HCT116 (cell line): ENCODE data around the gene ADAM23. TPM values are rescaled to one million over a fixed set of nuclear protein-coding genes. Genes with fewer than 3 reads are reported as not detected.

Source experiments
- ATAC-seq: fragments of 200-7000 bp; cut with Tn5 transposase; 2 replicates; pipeline ENCODE4 v1.9.1; 2020; ENCODE audit warnings: mild to moderate bottlenecking, moderate library complexity
- BruUV-seq: library from RNA; stranded (reverse); fragments of 400-500 nt; replicated peaks from 2 replicates; lab custom pipeline; 2021; lab: Mats Ljungman, UMichigan
- CTCF ChIA-PET: fragments of 300-600 bp; sonication (Branson Sonifier 250); formaldehyde crosslinking; loops from one replicate; lab custom pipeline; 2021; ENCODE audit warnings: antibody characterized with exemption; lab: Charles Lee
- POLR2A ChIA-PET: fragments of 300-600, 350-600 bp; sonication (Branson Sonifier 250); formaldehyde crosslinking; loops from one replicate; lab custom pipeline; 2021; ENCODE audit warnings: antibody characterized with exemption; lab: Charles Lee
- RAD21 ChIA-PET, 2 experiments: fragments of 300-600 bp; sonication (Branson Sonifier 250); formaldehyde crosslinking; loops; one replicate each; lab custom pipeline; 2023; ENCODE audit warnings: low total read pairs in 2 of 2; ENCODE audit not compliant: uncharacterized antibody in 2 of 2, unreplicated experiment in 2 of 2, low non-redundant PET in 1 of 2; lab: Charles Lee
- DNase-seq: peaks from one replicate; pipeline ENCODE4 v3.0.0-alpha.2; 2010; ENCODE audit warnings: low read depth, low spot score
- H2AFZ ChIP-seq: fragments of 200-600 bp; shearing (Covaris generic), sonication (generic); 2 replicates; pipeline ENCODE4 v1.6.1; 2017; ENCODE audit warnings: low read depth, mixed run types, mixed read lengths, antibody characterized with exemption, low read length; ENCODE audit not compliant: poor library complexity, severe bottlenecking
- H3K27ac ChIP-seq: 2 replicates; pipeline ENCODE4 v1.5.1; 2012; ENCODE audit warnings: low read depth, low read length
- H3K27me3 ChIP-seq: fragments of 200-600 bp; sonication (generic); 2 replicates; pipeline ENCODE4 v1.6.1; 2016; ENCODE audit warnings: mixed run types, low read length, mixed read lengths; ENCODE audit not compliant: insufficient read depth
- H3K36me3 ChIP-seq, 2 experiments: fragments of 200-500 bp in 1 of 2; fragments of 200-600 bp in 1 of 2; sonication (Bioruptor generic) in 1 of 2; sonication (generic) in 1 of 2; 2 replicates each; pipeline versions ENCODE4 v1.5.1 to v1.6.1; 2014 to 2016; ENCODE audit warnings: low read length in 2 of 2, inconsistent platforms in 1 of 2, mixed read lengths in 1 of 2, mixed run types in 1 of 2; ENCODE audit not compliant: insufficient read depth in 2 of 2, control insufficient read depth in 1 of 2
- H3K4me1 ChIP-seq, 2 experiments: fragments of 200-600 bp in 1 of 2; sonication (generic) in 1 of 2; 2 replicates each; pipeline versions ENCODE4 v1.5.1 to v1.6.1; 2012 to 2017; ENCODE audit warnings: low read length in 2 of 2, inconsistent platforms in 1 of 2, mild to moderate bottlenecking in 1 of 2, mixed read lengths in 1 of 2, mixed run types in 1 of 2, moderate library complexity in 1 of 2; ENCODE audit not compliant: insufficient read depth in 2 of 2, control insufficient read depth in 1 of 2
- H3K4me2 ChIP-seq: fragments of 200-600 bp; sonication (generic); 2 replicates; pipeline ENCODE4 v1.6.1; 2017; ENCODE audit warnings: mixed run types, low read length, mixed read lengths
- H3K4me3 ChIP-seq, 2 experiments: fragments of 200-600 bp in 1 of 2; sonication (generic) in 1 of 2; replicated peaks in 1 of 2; 2 replicates each; pipeline ENCODE4 v1.5.1; 2011 to 2016; ENCODE audit warnings: low read length in 2 of 2, control low read depth in 1 of 2, low read depth in 1 of 2, mild to moderate bottlenecking in 1 of 2, mixed read lengths in 1 of 2, mixed run types in 1 of 2
- H3K79me2 ChIP-seq: fragments of 200-600 bp; sonication (generic); 2 replicates; pipeline ENCODE4 v1.6.1; 2017; ENCODE audit warnings: mild to moderate bottlenecking, mixed run types, low read length, moderate library complexity, mixed read lengths; ENCODE audit not compliant: insufficient read depth
- H3K9ac ChIP-seq: fragments of 200-600 bp; sonication (generic); 2 replicates; pipeline ENCODE4 v1.6.1; 2016; ENCODE audit warnings: low read length, mixed read lengths
- H3K9me2 ChIP-seq: fragments of 200-600 bp; sonication (generic), shearing (Covaris generic); 2 replicates; pipeline ENCODE4 v1.6.1; 2017; ENCODE audit warnings: mixed run types, mild to moderate bottlenecking, moderate library complexity; ENCODE audit not compliant: insufficient read depth
- H3K9me3 ChIP-seq, 2 experiments: fragments of 200-500 bp in 1 of 2; fragments of 200-600 bp in 1 of 2; sonication (Bioruptor generic) in 1 of 2; sonication (generic) in 1 of 2; 2 replicates each; pipeline ENCODE4 v1.6.1; 2014 to 2017; ENCODE audit warnings: low read length in 2 of 2, mixed read lengths in 2 of 2, inconsistent platforms in 1 of 2, low read depth in 1 of 2, mild to moderate bottlenecking in 1 of 2, mixed run types in 1 of 2, moderate library complexity in 1 of 2; ENCODE audit not compliant: control insufficient read depth in 1 of 2, insufficient read depth in 1 of 2
- H4K20me1 ChIP-seq: fragments of 200-600 bp; sonication (generic), shearing (Covaris generic); 2 replicates; pipeline ENCODE4 v1.6.1; 2017; ENCODE audit warnings: mixed run types, mild to moderate bottlenecking, moderate library complexity; ENCODE audit not compliant: insufficient read depth
- CBX3 ChIP-seq: IDR thresholded peaks from 2 replicates; pipeline ENCODE4 v1.6.1; 2012; ENCODE audit warnings: low read depth
- EGR1 ChIP-seq: IDR thresholded peaks from 2 replicates; pipeline ENCODE4 v1.6.1; 2012; ENCODE audit warnings: low read depth
- EZH2phosphoT487 ChIP-seq: fragments of 200-600 bp; IDR thresholded peaks from 2 replicates; pipeline ENCODE4 v1.6.1; 2018; ENCODE audit warnings: antibody characterized with exemption, borderline replicate concordance
- POLR2A ChIP-seq: IDR thresholded peaks from 2 replicates; pipeline ENCODE4 v1.7.0; 2011; ENCODE audit warnings: borderline replicate concordance; ENCODE audit not compliant: insufficient read depth, insufficient read length; ENCODE audit errors: extremely low read depth
- POLR2AphosphoS5 ChIP-seq: IDR thresholded peaks from 2 replicates; pipeline ENCODE4 v1.6.1; 2011; ENCODE audit warnings: mild to moderate bottlenecking, low read depth, low read length, moderate library complexity
- RAD21 ChIP-seq: IDR thresholded peaks from 2 replicates; pipeline ENCODE4 v1.6.1; 2012; ENCODE audit warnings: low read depth, mild to moderate bottlenecking
- SIN3A ChIP-seq: IDR thresholded peaks from 2 replicates; pipeline ENCODE4 v1.6.1; 2012; ENCODE audit warnings: low read depth
- SP1 ChIP-seq: IDR thresholded peaks from 2 replicates; pipeline ENCODE4 v1.6.1; 2012; ENCODE audit warnings: low read depth
- SRF ChIP-seq: IDR thresholded peaks from 2 replicates; pipeline ENCODE4 v1.6.1; 2012; ENCODE audit warnings: low read depth
- TCF7L2 ChIP-seq: IDR thresholded peaks from 2 replicates; pipeline ENCODE4 v1.7.0; 2011; ENCODE audit warnings: borderline replicate concordance, inconsistent platforms; ENCODE audit not compliant: insufficient read depth, insufficient read length; ENCODE audit errors: extremely low read depth
- YY1 ChIP-seq: IDR thresholded peaks from 2 replicates; pipeline ENCODE4 v1.6.1; 2011; ENCODE audit warnings: low read length, low read depth, moderate library complexity, mild to moderate bottlenecking; ENCODE audit not compliant: insufficient replicate concordance; ENCODE audit errors: extremely low read depth
- ZNF274 ChIP-seq: fragments of 200-500 bp; sonication (Bioruptor generic); IDR thresholded peaks from 2 replicates; pipeline ENCODE4 v1.6.1; 2014; ENCODE audit warnings: mild to moderate bottlenecking, low read depth, low read length, inconsistent platforms
- intact Hi-C: fragments of 100-400 bp; cut with micrococcal nuclease; formaldehyde crosslinking; loops from 2 replicates; pipeline ENCODE4 v1.10.0; 2022
- total RNA-seq: library from RNA; stranded (reverse); gene quantifications from one replicate; pipeline ENCODE4 v1.2.1, GENCODE V29; 2021; ENCODE audit not compliant: unreplicated experiment
- TF ChIP-seq, protein P1 (sequence below): IDR thresholded peaks from 2 replicates; pipeline ENCODE4 v1.6.1; 2012
- TF ChIP-seq, protein P2 (sequence below): IDR thresholded peaks from 2 replicates; pipeline ENCODE4 v1.6.1; 2011; ENCODE audit warnings: mild to moderate bottlenecking, low read length, moderate library complexity; ENCODE audit not compliant: insufficient replicate concordance; ENCODE audit errors: extremely low read depth
- TF ChIP-seq, protein P3 (sequence below), 3 experiments: fragments of 200-600 bp in 1 of 3; sonication (generic) in 1 of 3; IDR thresholded peaks in 2 of 3; conservative IDR thresholded peaks in 1 of 3; 2 replicates each; pipeline ENCODE4 v1.5.1; 2012 to 2017; ENCODE audit warnings: low read depth in 2 of 3, low read length in 2 of 3, antibody characterized with exemption in 1 of 3, borderline replicate concordance in 1 of 3, control low read depth in 1 of 3, mild to moderate bottlenecking in 1 of 3, mixed read lengths in 1 of 3, mixed run types in 1 of 3, moderate library complexity in 1 of 3; ENCODE audit not compliant: insufficient read depth in 1 of 3
- TF ChIP-seq, protein P4 (sequence below): IDR thresholded peaks from 2 replicates; pipeline ENCODE4 v1.6.1; 2012; ENCODE audit warnings: low read depth

ADAM23 gene
- total RNA-seq, 1 experiment from 2014 or later: 0.10 TPM

DNA sequence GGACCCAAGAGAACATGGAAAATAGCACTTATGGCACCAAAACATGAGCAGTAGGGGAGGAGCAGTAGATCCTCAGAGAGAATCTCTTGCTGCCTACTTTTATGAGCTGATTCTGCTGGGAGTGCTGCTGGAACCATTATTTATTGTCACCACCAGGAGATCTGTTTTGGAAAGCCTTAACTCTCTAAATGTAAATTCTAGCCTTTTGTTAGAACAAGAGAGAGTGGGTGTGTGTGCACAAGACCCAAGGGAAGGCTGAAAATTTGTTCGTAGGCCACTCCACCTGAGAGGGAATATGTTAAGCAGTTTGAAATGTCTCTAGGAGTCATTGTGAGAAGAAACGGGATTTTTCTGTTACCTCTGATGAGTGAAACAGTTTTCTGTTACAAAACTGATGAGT lies 182.8 kb downstream of the ADAM23 start:
- DNase-seq (no peak), ATAC-seq (no peak)
- ChIA-PET CTCF (no interaction called here), RAD21 (no interaction called here), POLR2A (no interaction called here)
- Histone ChIP-seq H3K9me3 (no peaks in the 10 kb centered on the region), H3K9me2 (no peaks in the 10 kb centered on the region), H3K9ac (no peak overlapping the region), H3K36me3 (no peaks in the 10 kb centered on the region), H3K79me2 (no peaks in the 10 kb centered on the region), H3K4me2 (no peak overlapping the region), H4K20me1 (no peaks in the 10 kb centered on the region), H3K27me3 (no peaks in the 10 kb centered on the region), H3K4me1 (no peaks in the 10 kb centered on the region), H3K27ac (no peak overlapping the region), H2AFZ (no peak overlapping the region), H3K4me3 (no peak overlapping the region)
- no TSS peak for BruUV-seq
- intact Hi-C loops: no loop called here
- TF ChIP-seq CBX3: no peak
- no peak for TF ChIP-seq POLR2A
- TF ChIP-seq, protein P1, sequence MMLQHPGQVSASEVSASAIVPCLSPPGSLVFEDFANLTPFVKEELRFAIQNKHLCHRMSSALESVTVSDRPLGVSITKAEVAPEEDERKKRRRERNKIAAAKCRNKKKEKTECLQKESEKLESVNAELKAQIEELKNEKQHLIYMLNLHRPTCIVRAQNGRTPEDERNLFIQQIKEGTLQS: no peak
- TF ChIP-seq, protein P2, sequence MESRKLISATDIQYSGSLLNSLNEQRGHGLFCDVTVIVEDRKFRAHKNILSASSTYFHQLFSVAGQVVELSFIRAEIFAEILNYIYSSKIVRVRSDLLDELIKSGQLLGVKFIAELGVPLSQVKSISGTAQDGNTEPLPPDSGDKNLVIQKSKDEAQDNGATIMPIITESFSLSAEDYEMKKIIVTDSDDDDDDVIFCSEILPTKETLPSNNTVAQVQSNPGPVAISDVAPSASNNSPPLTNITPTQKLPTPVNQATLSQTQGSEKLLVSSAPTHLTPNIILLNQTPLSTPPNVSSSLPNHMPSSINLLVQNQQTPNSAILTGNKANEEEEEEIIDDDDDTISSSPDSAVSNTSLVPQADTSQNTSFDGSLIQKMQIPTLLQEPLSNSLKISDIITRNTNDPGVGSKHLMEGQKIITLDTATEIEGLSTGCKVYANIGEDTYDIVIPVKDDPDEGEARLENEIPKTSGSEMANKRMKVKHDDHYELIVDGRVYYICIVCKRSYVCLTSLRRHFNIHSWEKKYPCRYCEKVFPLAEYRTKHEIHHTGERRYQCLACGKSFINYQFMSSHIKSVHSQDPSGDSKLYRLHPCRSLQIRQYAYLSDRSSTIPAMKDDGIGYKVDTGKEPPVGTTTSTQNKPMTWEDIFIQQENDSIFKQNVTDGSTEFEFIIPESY: no peak
- no peak for TF ChIP-seq RAD21
- TF ChIP-seq SIN3A: no peak
- TF ChIP-seq SP1: no peak
- no peak for TF ChIP-seq TCF7L2
- no peak for TF ChIP-seq ZNF274
- TF ChIP-seq POLR2AphosphoS5: no peak
- TF ChIP-seq EZH2phosphoT487: no peak
- no peak for TF ChIP-seq YY1
- TF ChIP-seq SRF: no peak
- TF ChIP-seq, protein P3, sequence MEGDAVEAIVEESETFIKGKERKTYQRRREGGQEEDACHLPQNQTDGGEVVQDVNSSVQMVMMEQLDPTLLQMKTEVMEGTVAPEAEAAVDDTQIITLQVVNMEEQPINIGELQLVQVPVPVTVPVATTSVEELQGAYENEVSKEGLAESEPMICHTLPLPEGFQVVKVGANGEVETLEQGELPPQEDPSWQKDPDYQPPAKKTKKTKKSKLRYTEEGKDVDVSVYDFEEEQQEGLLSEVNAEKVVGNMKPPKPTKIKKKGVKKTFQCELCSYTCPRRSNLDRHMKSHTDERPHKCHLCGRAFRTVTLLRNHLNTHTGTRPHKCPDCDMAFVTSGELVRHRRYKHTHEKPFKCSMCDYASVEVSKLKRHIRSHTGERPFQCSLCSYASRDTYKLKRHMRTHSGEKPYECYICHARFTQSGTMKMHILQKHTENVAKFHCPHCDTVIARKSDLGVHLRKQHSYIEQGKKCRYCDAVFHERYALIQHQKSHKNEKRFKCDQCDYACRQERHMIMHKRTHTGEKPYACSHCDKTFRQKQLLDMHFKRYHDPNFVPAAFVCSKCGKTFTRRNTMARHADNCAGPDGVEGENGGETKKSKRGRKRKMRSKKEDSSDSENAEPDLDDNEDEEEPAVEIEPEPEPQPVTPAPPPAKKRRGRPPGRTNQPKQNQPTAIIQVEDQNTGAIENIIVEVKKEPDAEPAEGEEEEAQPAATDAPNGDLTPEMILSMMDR (IDR thresholded peaks at IDR 0.05 in 2 of 3, conservative IDR thresholded peaks at IDR 0.05 in 1 of 3; ENCODE audit: borderline replicate concordance in 1 of 3, insufficient read depth in 1 of 3, low read depth in 2 of 3, low read length in 2 of 3): no peak
- no peak for TF ChIP-seq EGR1
- TF ChIP-seq, protein P4, sequence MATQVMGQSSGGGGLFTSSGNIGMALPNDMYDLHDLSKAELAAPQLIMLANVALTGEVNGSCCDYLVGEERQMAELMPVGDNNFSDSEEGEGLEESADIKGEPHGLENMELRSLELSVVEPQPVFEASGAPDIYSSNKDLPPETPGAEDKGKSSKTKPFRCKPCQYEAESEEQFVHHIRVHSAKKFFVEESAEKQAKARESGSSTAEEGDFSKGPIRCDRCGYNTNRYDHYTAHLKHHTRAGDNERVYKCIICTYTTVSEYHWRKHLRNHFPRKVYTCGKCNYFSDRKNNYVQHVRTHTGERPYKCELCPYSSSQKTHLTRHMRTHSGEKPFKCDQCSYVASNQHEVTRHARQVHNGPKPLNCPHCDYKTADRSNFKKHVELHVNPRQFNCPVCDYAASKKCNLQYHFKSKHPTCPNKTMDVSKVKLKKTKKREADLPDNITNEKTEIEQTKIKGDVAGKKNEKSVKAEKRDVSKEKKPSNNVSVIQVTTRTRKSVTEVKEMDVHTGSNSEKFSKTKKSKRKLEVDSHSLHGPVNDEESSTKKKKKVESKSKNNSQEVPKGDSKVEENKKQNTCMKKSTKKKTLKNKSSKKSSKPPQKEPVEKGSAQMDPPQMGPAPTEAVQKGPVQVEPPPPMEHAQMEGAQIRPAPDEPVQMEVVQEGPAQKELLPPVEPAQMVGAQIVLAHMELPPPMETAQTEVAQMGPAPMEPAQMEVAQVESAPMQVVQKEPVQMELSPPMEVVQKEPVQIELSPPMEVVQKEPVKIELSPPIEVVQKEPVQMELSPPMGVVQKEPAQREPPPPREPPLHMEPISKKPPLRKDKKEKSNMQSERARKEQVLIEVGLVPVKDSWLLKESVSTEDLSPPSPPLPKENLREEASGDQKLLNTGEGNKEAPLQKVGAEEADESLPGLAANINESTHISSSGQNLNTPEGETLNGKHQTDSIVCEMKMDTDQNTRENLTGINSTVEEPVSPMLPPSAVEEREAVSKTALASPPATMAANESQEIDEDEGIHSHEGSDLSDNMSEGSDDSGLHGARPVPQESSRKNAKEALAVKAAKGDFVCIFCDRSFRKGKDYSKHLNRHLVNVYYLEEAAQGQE: no peak
